Fibroblast of lung (primary cell): ENCODE measurements around the gene FN3K.

Experiments used
- CTCF ChIP-seq, 2 donors: IDR thresholded peaks in 1 of 2; conservative IDR thresholded peaks in 1 of 2; 1 replicate in 1 of 2; 2 replicates in 1 of 2; pipeline ENCODE4 v1.5.1; 2011 to 2012; ENCODE audit warnings: low read length in 2 of 2, control low read depth in 1 of 2, inconsistent platforms in 1 of 2, low read depth in 1 of 2, mild to moderate bottlenecking in 1 of 2
- EZH2 ChIP-seq: IDR thresholded peaks from 2 replicates; pipeline ENCODE4 v1.5.1; 2012; ENCODE audit warnings: low read length, control low read depth, mild to moderate bottlenecking; ENCODE audit errors: missing control alignments

GRCh38 chr17:82786427-82786826, 51.0 kb downstream of the FN3K start:
- TF ChIP-seq CTCF (conservative IDR thresholded peaks at IDR 0.05 in 1 of 2, IDR thresholded peaks at IDR 0.05 in 1 of 2; ENCODE audit: low read depth in 1 of 2, low read length in 2 of 2) = no peak
- TF ChIP-seq EZH2 = no peak
